ENCODE measurements around the gene STK24.

Gene STK24

DNA sequence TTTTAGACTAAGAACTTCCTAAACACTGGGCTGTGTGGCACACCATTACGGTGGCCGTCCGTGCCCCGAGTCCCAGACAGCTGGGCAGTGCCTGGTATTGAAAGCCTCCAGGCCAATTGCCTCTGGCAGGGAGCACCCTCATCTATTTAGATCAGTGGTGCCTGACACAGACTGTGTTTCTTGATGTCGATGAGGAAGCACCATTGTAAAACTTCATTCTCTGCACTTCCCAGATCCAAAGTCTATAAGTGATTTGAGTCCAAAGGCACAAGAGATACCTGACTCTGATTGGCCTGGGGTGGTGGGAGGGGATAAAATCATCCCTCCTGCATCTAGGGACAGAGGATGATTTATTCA lies 8.5 kb upstream of the STK24 start:
- no peak overlapping the region for H3K4me3 ChIP-seq (ENCODE audit: low read depth, low read length)
- TF ChIP-seq, protein P1, sequence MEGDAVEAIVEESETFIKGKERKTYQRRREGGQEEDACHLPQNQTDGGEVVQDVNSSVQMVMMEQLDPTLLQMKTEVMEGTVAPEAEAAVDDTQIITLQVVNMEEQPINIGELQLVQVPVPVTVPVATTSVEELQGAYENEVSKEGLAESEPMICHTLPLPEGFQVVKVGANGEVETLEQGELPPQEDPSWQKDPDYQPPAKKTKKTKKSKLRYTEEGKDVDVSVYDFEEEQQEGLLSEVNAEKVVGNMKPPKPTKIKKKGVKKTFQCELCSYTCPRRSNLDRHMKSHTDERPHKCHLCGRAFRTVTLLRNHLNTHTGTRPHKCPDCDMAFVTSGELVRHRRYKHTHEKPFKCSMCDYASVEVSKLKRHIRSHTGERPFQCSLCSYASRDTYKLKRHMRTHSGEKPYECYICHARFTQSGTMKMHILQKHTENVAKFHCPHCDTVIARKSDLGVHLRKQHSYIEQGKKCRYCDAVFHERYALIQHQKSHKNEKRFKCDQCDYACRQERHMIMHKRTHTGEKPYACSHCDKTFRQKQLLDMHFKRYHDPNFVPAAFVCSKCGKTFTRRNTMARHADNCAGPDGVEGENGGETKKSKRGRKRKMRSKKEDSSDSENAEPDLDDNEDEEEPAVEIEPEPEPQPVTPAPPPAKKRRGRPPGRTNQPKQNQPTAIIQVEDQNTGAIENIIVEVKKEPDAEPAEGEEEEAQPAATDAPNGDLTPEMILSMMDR (IDR thresholded peaks at IDR 0.05; ENCODE audit: low read depth, low read length, missing control alignments) = no peak
- no peaks in the 10 kb centered on the region for H3K27me3 ChIP-seq (replicated peaks)
- no peaks in the 10 kb centered on the region for H3K36me3 ChIP-seq (replicated peaks)
- DNase-seq = no peak
- in situ Hi-C loops (cut with HindIII; ENCODE audit: low pct_ligation_motif_present, low sequenced_read_pairs) = no loop called here
- H3K27ac ChIP-seq = no peak overlapping the region

DNA sequence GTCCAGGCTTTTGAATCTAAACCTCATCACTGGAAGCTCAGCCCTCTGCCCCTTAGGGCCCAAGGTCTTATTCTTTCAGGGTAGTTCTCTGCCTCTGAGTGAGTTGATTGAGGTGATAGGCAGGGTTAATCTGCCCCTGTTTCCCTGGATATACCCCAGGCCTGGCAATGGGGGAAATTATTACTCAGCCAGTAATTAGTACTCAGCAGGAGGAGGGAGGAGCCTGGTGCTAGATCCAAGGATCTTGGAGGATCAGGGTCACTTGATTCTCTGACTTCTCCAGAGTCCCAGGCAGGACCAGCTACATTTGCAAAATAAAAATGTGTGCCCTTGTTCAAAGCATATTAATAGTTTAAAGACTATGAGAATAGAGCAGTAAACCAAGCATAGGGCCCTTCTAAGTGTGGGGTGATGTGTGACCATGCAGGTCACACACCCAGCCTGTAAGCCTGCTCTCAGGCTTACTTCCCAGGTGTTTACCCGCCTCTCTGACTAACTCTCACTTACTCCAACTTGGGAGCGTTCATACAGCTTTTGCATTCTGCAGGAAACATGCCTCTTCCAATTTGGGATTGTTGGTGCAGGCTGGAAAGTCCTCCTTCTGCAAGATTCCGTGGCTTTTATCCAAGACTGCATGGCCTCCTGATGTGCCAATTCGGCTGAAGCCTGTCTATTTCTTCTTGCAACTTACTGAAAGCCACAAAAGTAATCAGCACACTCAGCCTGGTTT lies 7.9 kb upstream of the STK24 start:
- Histone ChIP-seq H3K27ac (no peak overlapping the region), H3K4me3 (ENCODE audit: low read depth, low read length) (no peak overlapping the region), H3K27me3 (replicated peaks) (no peaks in the 10 kb centered on the region), H3K36me3 (replicated peaks) (no peaks in the 10 kb centered on the region)
- TF ChIP-seq, protein P1 (IDR thresholded peaks at IDR 0.05; ENCODE audit: low read depth, low read length, missing control alignments) = no peak
- in situ Hi-C loops (cut with HindIII; ENCODE audit: low pct_ligation_motif_present, low sequenced_read_pairs) = no loop called here
- no peak for DNase-seq

DNA sequence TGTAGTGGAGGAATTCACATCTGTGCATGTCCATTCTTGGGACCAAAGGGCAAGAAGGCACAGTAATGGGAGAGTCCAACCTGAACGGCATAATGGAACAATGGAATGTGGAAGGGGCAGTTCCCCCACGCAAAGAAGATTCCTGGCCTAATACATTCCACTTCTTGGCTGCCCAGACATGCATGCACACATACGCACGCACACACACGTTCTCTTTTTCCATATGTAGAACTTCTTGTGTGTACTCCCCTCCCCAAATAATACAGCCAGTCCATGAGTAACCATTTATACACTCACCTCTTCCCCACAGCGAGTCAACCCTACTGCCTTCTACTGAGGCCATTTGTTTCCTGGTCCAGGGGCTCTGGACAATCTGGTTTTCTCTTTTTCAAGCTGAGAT lies 6.0 kb upstream of the STK24 start:
- Histone ChIP-seq H3K36me3 (replicated peaks) (no peaks in the 10 kb centered on the region), H3K27me3 (replicated peaks) (no peaks in the 10 kb centered on the region), H3K27ac (no peak overlapping the region), H3K4me3 (ENCODE audit: low read depth, low read length) (no peak overlapping the region)
- in situ Hi-C loops (cut with HindIII; ENCODE audit: low pct_ligation_motif_present, low sequenced_read_pairs) = no loop called here
- no peak for DNase-seq
- TF ChIP-seq, protein P1 (IDR thresholded peaks at IDR 0.05; ENCODE audit: low read depth, low read length, missing control alignments) = no peak

DNA sequence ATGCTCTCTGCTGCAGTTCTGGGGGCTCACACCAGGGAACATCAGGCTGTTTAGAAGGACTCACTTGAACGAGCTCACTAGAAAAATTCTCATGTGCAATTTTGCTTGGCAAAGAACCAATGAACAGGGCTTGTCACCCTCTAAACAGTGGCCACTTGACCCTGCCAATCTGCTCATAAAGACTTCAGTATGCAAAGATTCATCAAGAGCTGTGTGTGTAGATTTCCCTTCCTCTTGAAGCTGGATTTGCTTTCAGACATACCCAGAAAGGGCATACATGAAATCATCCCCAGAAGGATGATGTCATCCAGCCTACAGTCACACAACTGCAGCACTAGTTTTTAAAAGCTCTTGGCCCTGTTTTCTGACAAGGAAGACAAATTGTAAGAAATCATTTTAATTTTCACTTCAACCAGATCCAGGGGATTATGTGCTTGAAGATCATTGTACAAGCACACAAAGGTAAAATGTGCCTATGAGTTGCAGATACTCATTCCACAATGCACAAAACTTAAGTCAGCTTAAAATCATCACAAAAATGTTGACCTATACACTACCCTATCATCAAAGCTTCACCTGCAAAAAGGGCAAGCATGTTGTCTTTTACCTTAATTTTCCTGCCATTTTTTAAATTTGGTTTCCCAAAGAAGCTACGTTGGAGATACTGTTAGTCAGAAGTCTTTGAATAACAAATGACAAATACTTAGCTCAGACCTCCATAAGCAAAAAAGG lies 5.2 kb upstream of the STK24 start:
- H3K27ac ChIP-seq = peak overlapping the region; percentile 10
- H3K36me3 ChIP-seq (replicated peaks) = no peaks in the 10 kb centered on the region
- no peaks in the 10 kb centered on the region for H3K27me3 ChIP-seq (replicated peaks)
- TF ChIP-seq, protein P1 (IDR thresholded peaks at IDR 0.05; ENCODE audit: low read depth, low read length, missing control alignments) = peak; percentile 32
- in situ Hi-C loops (cut with HindIII; ENCODE audit: low pct_ligation_motif_present, low sequenced_read_pairs) = no loop called here
- DNase-seq = peak; percentile 69
- H3K4me3 ChIP-seq (ENCODE audit: low read depth, low read length) = no peak overlapping the region

DNA sequence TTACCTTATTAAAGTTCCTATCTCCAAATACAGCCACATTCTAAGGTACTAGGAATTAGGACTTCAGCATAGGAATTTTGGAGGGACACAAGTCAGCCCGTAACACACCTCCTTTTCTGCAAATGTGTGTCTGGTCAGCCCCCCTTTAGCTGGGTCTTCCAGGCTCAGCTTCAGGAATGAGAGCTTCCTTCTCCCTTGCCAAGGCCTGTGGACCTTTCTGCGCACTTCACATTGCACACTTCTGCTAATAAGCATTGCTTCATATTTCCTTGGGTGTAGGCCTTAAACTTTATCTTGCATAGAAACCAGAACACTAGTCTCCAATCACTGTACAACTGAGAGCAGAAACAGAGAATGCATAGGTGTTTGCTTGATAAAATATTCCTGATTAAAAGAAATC lies 4.5 kb upstream of the STK24 start:
- Histone ChIP-seq H3K27me3 (replicated peaks) (no peaks in the 10 kb centered on the region), H3K36me3 (replicated peaks) (no peaks in the 10 kb centered on the region), H3K4me3 (ENCODE audit: low read depth, low read length) (no peak overlapping the region), H3K27ac (no peak overlapping the region)
- no peak for DNase-seq
- in situ Hi-C loops (cut with HindIII; ENCODE audit: low pct_ligation_motif_present, low sequenced_read_pairs) = no loop called here
- TF ChIP-seq, protein P1 (IDR thresholded peaks at IDR 0.05; ENCODE audit: low read depth, low read length, missing control alignments) = no peak
